HEK293 (cell line): ENCODE data around the gene PCNA.

Experiments used
- CTCF ChIP-seq: fragments of 450-650 bp; formaldehyde crosslinking; IDR thresholded peaks from 2 replicates; pipeline ENCODE4 v1.5.1; 2016; ENCODE audit warnings: missing biosample characterization, missing genetic modification characterization
- ELK4 ChIP-seq: IDR thresholded peaks from 2 replicates; pipeline ENCODE4 v1.6.1; 2011; ENCODE audit warnings: mild to moderate bottlenecking, low read depth, low read length, borderline replicate concordance
- PRDM6 ChIP-seq: fragments of 450-650 bp; formaldehyde crosslinking; IDR thresholded peaks from 2 replicates; pipeline ENCODE4 v1.5.1; 2017; ENCODE audit warnings: missing biosample characterization, missing genetic modification characterization
- ZBTB49 ChIP-seq: fragments of 450-650 bp; formaldehyde crosslinking; IDR thresholded peaks from 2 replicates; pipeline ENCODE4 v1.5.1; 2016; ENCODE audit warnings: missing biosample characterization, missing genetic modification characterization, low read depth
- ZNF121 ChIP-seq: fragments of 450-650 bp; formaldehyde crosslinking; IDR thresholded peaks from 2 replicates; pipeline ENCODE4 v1.5.1; 2016; ENCODE audit warnings: missing biosample characterization, missing genetic modification characterization
- ZNF24 ChIP-seq: fragments of 450-650 bp; formaldehyde crosslinking; IDR thresholded peaks from 2 replicates; pipeline ENCODE4 v1.5.1; 2016; ENCODE audit warnings: missing biosample characterization, missing genetic modification characterization
- ZNF274 ChIP-seq, 2 experiments: fragments of 200-500 bp in 1 of 2; fragments of 450-650 bp in 1 of 2; sonication (Bioruptor generic) in 1 of 2; formaldehyde crosslinking in 1 of 2; IDR thresholded peaks; 2 replicates each; pipeline versions ENCODE4 v1.5.1 to v1.6.1; 2014 to 2016; ENCODE audit warnings: borderline replicate concordance in 1 of 2, inconsistent platforms in 1 of 2, low read length in 1 of 2, missing biosample characterization in 1 of 2, missing genetic modification characterization in 1 of 2
- ZNF324 ChIP-seq: fragments of 450-650 bp; formaldehyde crosslinking; IDR thresholded peaks from 2 replicates; pipeline ENCODE4 v1.5.1; 2016; ENCODE audit warnings: missing biosample characterization, missing genetic modification characterization
- ZNF335 ChIP-seq: fragments of 450-650 bp; formaldehyde crosslinking; conservative IDR thresholded peaks from 2 replicates; pipeline ENCODE4 v1.5.1; 2016; ENCODE audit warnings: missing biosample characterization, missing genetic modification characterization
- ZNF654 ChIP-seq: fragments of 450-650 bp; formaldehyde crosslinking; IDR thresholded peaks from 2 replicates; pipeline ENCODE4 v1.5.1; 2016; ENCODE audit warnings: low read depth, missing biosample characterization, missing genetic modification characterization

GRCh38 chr20:5077761-5078387 lies 41.9 kb downstream of the PCNA start:
- TF ChIP-seq ZBTB49 (no peak), CTCF (tag by site-specific recombination) (no peak), ZNF121 (tag by site-specific recombination) (no peak), ZNF274 (IDR thresholded peaks at IDR 0.05; ENCODE audit: low read length) (no peak), ZNF274 (tag by site-specific recombination; IDR thresholded peaks at IDR 0.05; ENCODE audit: borderline replicate concordance) (no peak), ELK4 (no peak), ZNF335 (tag by site-specific recombination) (no peak), ZNF24 (tag by site-specific recombination) (no peak), ZNF654 (no peak), ZNF324 (tag by site-specific recombination) (no peak), PRDM6 (tag by site-specific recombination) (no peak)
